ENCODE results near the gene MYLK4. TPM values are rescaled to one million over a fixed set of nuclear protein-coding genes. Genes with fewer than 3 reads are reported as not detected.

The MYLK4 gene
- total RNA-seq, 1 donor from 2014 or later: 0.97 TPM

GRCh38 chr6:2632368-2632767 lies 118.4 kb downstream of the MYLK4 start:
- Mint-ChIP-seq H3K27me3 (ENCODE audit: unreplicated experiment) (peaks cover 2% of the 10 kb centered on the region), H3K27ac (ENCODE audit: unreplicated experiment) (no peak overlapping the region), H3K4me1 (ENCODE audit: unreplicated experiment) (peaks cover 13% of the 10 kb centered on the region), H3K4me3 (ENCODE audit: unreplicated experiment) (no peak overlapping the region), H3K9me3 (ENCODE audit: unreplicated experiment) (no peaks in the 10 kb centered on the region), H3K36me3 (ENCODE audit: low read depth, unreplicated experiment) (no peaks in the 10 kb centered on the region)
- DNase-seq (ENCODE audit: low spot score): no peak
- no peak for TF ChIP-seq CTCF (IDR thresholded peaks at IDR 0.05; ENCODE audit: unreplicated experiment)

GRCh38 chr6:2630891-2631571 lies 119.7 kb downstream of the MYLK4 start:
- peaks cover 2% of the 10 kb centered on the region for H3K27me3 Mint-ChIP-seq (ENCODE audit: unreplicated experiment)

GRCh38 chr6:2630359-2630758 lies 120.4 kb downstream of the MYLK4 start:
- H3K4me1 Mint-ChIP-seq (ENCODE audit: unreplicated experiment): peaks cover 24% of the 10 kb centered on the region
- H3K27me3 Mint-ChIP-seq (ENCODE audit: unreplicated experiment): peaks cover 2% of the 10 kb centered on the region
- H3K27ac Mint-ChIP-seq (ENCODE audit: unreplicated experiment): no peak overlapping the region
- H3K9me3 Mint-ChIP-seq (ENCODE audit: unreplicated experiment): no peaks in the 10 kb centered on the region
- H3K36me3 Mint-ChIP-seq (ENCODE audit: low read depth, unreplicated experiment): no peaks in the 10 kb centered on the region
- no peak overlapping the region for H3K4me3 Mint-ChIP-seq (ENCODE audit: unreplicated experiment)
- DNase-seq (ENCODE audit: low spot score): no peak
- TF ChIP-seq CTCF (IDR thresholded peaks at IDR 0.05; ENCODE audit: unreplicated experiment): no peak

More at GRCh38 chr6:2630891-2631571, 119.7 kb downstream of the MYLK4 start:
- no peak for DNase-seq (ENCODE audit: low spot score)
- no peak for TF ChIP-seq CTCF (IDR thresholded peaks at IDR 0.05; ENCODE audit: unreplicated experiment)
- H3K4me3 Mint-ChIP-seq (ENCODE audit: unreplicated experiment): no peak overlapping the region
- no peak overlapping the region for H3K27ac Mint-ChIP-seq (ENCODE audit: unreplicated experiment)
- no peaks in the 10 kb centered on the region for H3K36me3 Mint-ChIP-seq (ENCODE audit: low read depth, unreplicated experiment)
- H3K4me1 Mint-ChIP-seq (ENCODE audit: unreplicated experiment): peaks cover 19% of the 10 kb centered on the region
- no peaks in the 10 kb centered on the region for H3K9me3 Mint-ChIP-seq (ENCODE audit: unreplicated experiment)

- peak overlapping the region; percentile 38 for H3K27ac Mint-ChIP-seq (ENCODE audit: unreplicated experiment)
- H3K4me3 Mint-ChIP-seq (ENCODE audit: unreplicated experiment): no peak overlapping the region
- peaks cover under 1% of the 10 kb centered on the region for H3K27me3 Mint-ChIP-seq (ENCODE audit: unreplicated experiment)
- no peak for TF ChIP-seq CTCF (IDR thresholded peaks at IDR 0.05; ENCODE audit: unreplicated experiment)
- H3K4me1 Mint-ChIP-seq (ENCODE audit: unreplicated experiment): peaks cover 51% of the 10 kb centered on the region
- H3K9me3 Mint-ChIP-seq (ENCODE audit: unreplicated experiment): no peaks in the 10 kb centered on the region
- DNase-seq (ENCODE audit: low spot score): no peak
- no peaks in the 10 kb centered on the region for H3K36me3 Mint-ChIP-seq (ENCODE audit: low read depth, unreplicated experiment)
Measured at GRCh38 chr6:2626401-2626800, 124.3 kb downstream of the MYLK4 start.

GRCh38 chr6:2625581-2625980 lies 125.1 kb downstream of the MYLK4 start:
- no peaks in the 10 kb centered on the region for H3K36me3 Mint-ChIP-seq (ENCODE audit: low read depth, unreplicated experiment)
- H3K27ac Mint-ChIP-seq (ENCODE audit: unreplicated experiment): peak overlapping the region; percentile 68
- H3K4me3 Mint-ChIP-seq (ENCODE audit: unreplicated experiment): peak overlapping the region; percentile 16
- DNase-seq (ENCODE audit: low spot score): no peak
- peaks cover 52% of the 10 kb centered on the region for H3K4me1 Mint-ChIP-seq (ENCODE audit: unreplicated experiment)
- H3K27me3 Mint-ChIP-seq (ENCODE audit: unreplicated experiment): no peaks in the 10 kb centered on the region
- H3K9me3 Mint-ChIP-seq (ENCODE audit: unreplicated experiment): no peaks in the 10 kb centered on the region
- TF ChIP-seq CTCF (IDR thresholded peaks at IDR 0.05; ENCODE audit: unreplicated experiment): no peak
